ENCODE results near the gene TCF7L2.

TCF7L2 gene

GRCh38 chr10:113148901-113149300 lies 198.9 kb downstream of the TCF7L2 start:
- DNase-seq (ENCODE audit: low spot score), result no peak

- DNase-seq (ENCODE audit: low spot score), result no peak
These were observed 199.6 kb downstream of the TCF7L2 start for GRCh38 chr10:113149626-113150025.

DNA sequence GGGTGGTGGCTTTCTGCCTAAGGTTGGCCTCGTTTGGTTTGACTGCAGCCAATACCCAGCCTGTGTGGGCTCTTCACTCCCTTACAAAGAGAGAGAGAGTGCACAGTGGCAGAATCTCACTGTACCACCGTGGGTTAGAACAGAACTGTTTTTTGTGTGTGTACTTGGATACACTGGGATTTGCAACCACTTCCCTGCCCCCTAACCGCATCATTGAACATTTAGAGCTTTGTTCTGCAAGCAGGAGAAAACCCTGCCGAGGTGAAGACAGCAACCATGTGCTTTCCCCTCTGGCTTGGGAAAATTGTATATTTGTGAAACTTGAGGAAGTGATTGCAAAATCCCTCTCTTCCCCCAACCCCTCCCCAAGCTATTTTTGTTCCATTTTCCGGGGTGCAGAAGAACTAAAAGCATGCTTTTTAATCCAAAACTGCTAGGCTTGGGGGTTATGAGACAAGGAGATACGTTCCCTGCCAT lies 201.2 kb downstream of the TCF7L2 start:
- DNase-seq (ENCODE audit: low spot score), result no peak

GRCh38 chr10:113153493-113154102 lies 203.6 kb downstream of the TCF7L2 start:
- no peak for DNase-seq (ENCODE audit: low spot score)

DNA sequence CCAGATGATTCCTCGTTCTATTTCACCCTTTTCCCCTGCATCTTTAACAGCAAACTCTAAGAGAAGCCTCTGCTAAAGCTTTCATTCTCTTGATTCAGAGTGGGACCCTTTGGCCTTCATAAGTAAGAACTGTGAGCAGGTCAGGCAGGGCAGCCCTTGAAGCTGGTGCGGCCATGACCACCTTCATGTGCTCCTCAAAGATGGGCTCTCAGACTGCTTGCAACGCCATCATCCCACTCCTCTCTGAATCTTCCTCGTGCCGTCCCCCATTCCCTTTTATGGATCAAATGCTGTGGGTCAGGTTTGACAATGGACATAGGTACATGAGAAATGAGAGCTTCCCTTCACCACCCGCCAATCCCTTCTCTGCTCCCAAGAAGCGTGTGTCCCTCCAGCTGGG lies 207.4 kb downstream of the TCF7L2 start:
- no peak for DNase-seq (ENCODE audit: low spot score)

DNA sequence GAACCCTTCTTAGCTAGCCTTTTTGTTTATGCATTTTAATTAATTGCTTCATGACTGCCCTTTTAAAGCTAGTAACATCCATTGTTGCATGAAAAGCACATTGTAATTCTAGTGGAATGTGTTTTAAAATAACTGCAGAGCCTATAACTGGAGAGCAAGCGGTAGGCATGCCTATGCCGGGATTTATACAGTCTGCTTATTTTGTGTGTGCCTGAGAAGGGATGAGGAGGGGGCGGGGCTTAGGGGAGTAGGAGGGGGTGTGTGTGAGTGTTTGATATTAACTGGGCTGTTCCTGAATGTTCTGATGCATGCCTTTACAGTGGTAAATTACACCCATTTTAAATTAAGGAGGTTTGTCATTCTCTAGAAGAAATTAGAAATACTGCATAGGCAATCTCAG lies 208.1 kb downstream of the TCF7L2 start:
- no peak for DNase-seq (ENCODE audit: low spot score)

- no peak for DNase-seq (ENCODE audit: low spot score)
These were observed 209.5 kb downstream of the TCF7L2 start for GRCh38 chr10:113159563-113159962.

DNA sequence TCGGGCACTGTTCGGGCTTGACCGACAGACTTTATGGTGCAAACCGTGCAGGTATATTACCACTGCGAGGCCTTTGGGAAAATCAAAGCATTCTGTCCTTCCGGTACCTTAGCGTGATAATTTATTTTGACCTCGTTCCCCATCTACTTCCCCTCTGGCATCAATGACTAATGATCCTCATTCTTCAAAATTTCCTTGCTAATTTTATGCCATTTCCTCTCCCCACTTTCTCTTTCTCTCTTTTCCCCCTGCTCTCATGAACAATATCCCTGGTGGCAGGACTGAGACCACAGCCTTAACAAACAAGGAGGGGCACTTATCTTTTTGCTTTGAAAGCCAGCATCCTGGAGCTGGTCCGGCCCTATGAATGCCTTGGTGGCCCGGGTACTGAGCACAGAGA lies 210.6 kb downstream of the TCF7L2 start:
- DNase-seq (ENCODE audit: low spot score), result no peak

GRCh38 chr10:113161066-113161465 lies 211.0 kb downstream of the TCF7L2 start:
- DNase-seq (ENCODE audit: low spot score), result no peak

- no peak for DNase-seq (ENCODE audit: low spot score)
These were observed 212.9 kb downstream of the TCF7L2 start for GRCh38 chr10:113162960-113163359.

GRCh38 chr10:113165673-113166072 lies 215.6 kb downstream of the TCF7L2 start:
- no peak for DNase-seq (ENCODE audit: low spot score)

GRCh38 chr10:113167702-113168101 lies 217.7 kb downstream of the TCF7L2 start:
- DNase-seq (ENCODE audit: low spot score), result no peak

GRCh38 chr10:113168584-113168983 lies 218.5 kb downstream of the TCF7L2 start:
- no peak for DNase-seq (ENCODE audit: low spot score)

DNA sequence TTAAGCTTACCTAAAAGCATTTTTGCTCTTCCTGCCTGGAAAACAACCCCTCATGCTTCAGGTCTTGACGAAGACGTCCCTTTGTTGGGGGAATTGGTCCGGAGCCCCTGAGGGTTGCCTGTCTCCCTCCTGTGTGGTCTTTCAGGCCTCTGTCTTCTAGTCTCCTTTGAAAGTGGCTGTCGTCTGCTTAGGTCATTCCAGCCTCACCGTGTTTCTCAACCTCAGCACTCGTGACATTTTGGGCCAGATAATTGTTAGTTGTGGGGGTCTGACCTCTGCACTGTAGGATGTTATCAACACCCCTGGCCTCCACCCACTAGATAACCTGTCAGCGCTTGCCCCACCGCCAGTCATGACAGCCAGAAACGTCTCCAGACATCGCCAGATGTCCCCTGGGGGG lies 219.1 kb downstream of the TCF7L2 start:
- no peak for DNase-seq (ENCODE audit: low spot score)

- DNase-seq (ENCODE audit: low spot score), result no peak
These were observed 219.9 kb downstream of the TCF7L2 start for GRCh38 chr10:113169853-113170460.

DNA sequence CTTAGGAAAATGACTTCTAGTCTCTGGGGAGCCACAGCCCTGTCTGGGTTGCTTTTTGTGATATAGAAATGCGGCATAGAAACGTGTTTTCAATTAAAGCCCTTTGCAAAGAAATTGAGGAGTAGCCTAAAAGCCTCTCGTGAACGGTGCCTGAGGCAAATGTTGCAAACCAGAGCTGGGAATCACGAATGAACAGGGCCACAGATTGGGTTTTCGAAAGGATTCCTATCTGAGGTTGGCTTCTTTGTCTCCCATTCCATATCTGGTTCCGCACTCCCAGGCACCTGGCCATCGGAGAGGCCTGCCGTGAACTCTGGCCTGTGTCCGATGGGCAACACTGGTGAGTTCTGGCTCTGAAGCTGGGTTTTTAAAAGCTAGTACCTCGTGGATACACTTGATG lies 221.6 kb downstream of the TCF7L2 start:
- no peak for DNase-seq (ENCODE audit: low spot score)

- no peak for DNase-seq (ENCODE audit: low spot score)
These were observed 225.1 kb downstream of the TCF7L2 start for GRCh38 chr10:113175176-113175575.

DNA sequence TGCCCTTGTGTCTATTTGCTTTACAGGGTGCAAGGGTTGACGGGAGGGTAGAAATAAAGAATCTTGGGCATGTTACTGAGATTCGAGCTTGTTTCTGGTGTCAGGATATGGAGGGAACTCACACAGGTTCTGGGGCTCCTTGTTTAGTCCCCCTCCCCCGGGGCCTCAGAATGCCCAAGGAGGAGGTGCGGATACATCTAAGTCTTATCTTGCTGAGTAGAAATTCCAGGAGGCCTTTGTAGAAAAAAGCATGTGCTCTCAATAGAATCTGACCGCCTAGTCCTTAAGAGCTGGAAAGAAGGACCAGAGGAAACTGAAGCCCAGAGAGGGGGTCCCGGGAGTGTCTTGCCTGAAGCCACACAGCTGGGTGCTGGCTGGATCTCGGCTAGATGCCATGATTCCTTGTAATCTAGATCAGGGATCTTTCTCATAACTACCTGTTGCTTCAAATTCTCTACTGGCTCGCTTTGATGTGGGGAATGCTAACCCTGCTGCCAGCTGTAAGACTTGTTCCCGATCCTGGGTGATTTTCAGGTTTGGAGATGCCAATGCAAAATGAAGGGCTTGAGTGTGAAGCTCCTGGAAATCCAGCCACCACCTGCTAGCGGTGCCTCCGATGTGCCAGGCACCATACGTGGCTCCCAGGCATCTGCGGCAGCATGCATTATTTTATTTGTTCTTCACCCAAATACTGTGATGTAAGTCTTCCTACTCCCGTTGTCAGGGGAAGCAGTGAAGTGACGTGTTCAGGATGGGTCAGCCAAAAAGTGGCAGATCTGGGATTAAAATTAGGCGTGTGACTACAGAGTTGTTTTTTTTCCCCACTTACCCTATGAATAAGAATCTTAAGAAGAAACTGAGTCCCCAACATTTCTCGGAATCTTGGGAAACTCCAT lies 226.0 kb downstream of the TCF7L2 start:
- no peak for DNase-seq (ENCODE audit: low spot score)

- DNase-seq (ENCODE audit: low spot score), result no peak
These were observed 226.7 kb downstream of the TCF7L2 start for GRCh38 chr10:113176652-113177155.

DNA sequence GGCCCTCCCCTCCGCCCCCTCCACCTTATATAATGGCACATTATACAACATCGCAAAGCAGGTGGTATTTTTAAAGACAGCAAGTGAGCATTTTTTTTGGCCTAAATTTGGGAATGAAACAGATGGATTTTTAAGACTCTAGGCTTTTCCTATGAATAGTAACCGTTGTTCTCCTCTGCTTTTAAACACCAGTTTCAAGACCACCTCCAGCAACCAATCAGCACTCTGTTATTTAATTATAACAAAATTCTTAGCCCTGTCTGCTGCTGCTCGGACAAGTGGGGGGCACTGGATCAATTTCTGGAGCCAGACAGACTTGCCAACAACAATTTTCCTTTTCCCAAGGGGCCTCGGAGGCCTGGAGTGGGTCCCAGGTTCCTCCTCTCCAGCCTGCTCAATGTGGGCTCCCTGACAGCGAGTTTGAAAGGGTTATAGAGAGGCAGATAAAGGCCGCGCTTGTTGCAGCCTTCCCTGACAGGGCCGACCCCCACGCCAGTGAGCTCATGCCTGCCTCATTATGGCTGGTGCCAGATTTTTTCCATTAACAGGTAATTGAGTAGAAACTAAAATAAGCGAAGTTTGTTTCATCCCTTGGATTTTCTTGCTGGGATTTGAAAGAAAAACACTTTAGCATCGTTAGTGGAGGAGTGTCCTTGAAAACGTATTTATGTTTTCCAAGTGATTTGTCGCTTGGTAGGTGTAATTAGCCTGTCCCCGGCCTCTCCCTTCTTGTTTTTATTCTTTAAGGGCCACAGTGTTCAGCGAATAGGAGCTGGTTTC lies 227.3 kb downstream of the TCF7L2 start:
- no peak for DNase-seq (ENCODE audit: low spot score)

GRCh38 chr10:113177936-113178335 lies 227.9 kb downstream of the TCF7L2 start:
- DNase-seq (ENCODE audit: low spot score), result no peak

DNA sequence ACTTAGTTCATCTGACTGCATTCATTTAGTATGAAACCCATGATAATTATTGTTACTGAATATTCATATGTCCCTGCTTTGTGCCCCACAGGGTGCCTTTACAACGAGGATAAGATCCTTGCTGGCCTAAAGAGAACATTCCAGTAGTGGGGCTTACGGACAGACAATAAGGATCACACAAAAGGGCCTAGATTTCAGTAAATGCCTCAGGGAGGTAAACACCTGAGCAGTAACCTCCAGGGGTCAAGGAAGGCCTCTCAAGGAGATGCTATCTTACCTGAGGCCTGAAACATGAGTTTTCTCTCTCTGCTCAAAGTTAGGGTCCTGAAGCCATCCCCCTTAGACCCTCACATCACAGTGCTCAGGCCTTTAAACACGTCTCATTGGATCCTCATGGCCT lies 228.7 kb downstream of the TCF7L2 start:
- no peak for DNase-seq (ENCODE audit: low spot score)
